BLaER1 treated with 17β-estradiol and CSF1 and Interleukin-3, amounts not matched to agents 10 nM and 100 nM (cell line): ENCODE results near the gene CPEB1.

Source experiments
- H3K27ac ChIP-seq, 11 experiments: shearing (Covaris generic); formaldehyde crosslinking; 2 replicates each; pipeline ENCODE4 v1.8.1; 2022
- H3K27me3 ChIP-seq, 11 experiments: shearing (Covaris generic); formaldehyde crosslinking; 2 replicates each; pipeline ENCODE4 v1.8.1; 2022
- H3K36me3 ChIP-seq, 11 experiments: shearing (Covaris generic); formaldehyde crosslinking; 2 replicates each; pipeline ENCODE4 v1.8.1; 2022
- H3K4me1 ChIP-seq, 10 experiments: shearing (Covaris generic); formaldehyde crosslinking; 2 replicates each; pipeline ENCODE4 v1.8.1; 2022
- H3K4me2 ChIP-seq, 11 experiments: shearing (Covaris generic); formaldehyde crosslinking; 2 replicates each; pipeline ENCODE4 v1.8.1; 2022
- H3K4me3 ChIP-seq, 10 experiments: shearing (Covaris generic); formaldehyde crosslinking; 2 replicates each; pipeline ENCODE4 v1.8.1; 2022
- H3K9ac ChIP-seq, 11 experiments: shearing (Covaris generic); formaldehyde crosslinking; 2 replicates each; pipeline ENCODE4 v1.8.1; 2022
- H3K9me3 ChIP-seq, 11 experiments: shearing (Covaris generic); formaldehyde crosslinking; replicated peaks in 1 of 11; 2 replicates each; pipeline ENCODE4 v1.8.1; 2022
- H4K20me1 ChIP-seq, 11 experiments: shearing (Covaris generic); formaldehyde crosslinking; 2 replicates each; pipeline ENCODE4 v1.8.1; 2022
- Cebpa-rat ChIP-seq, 11 experiments: shearing (Covaris generic); IDR thresholded peaks; 2 replicates each; pipeline ENCODE4 v1.8.1; 2022

Gene CPEB1

GRCh38 chr15:82543160-82543559, 104.0 kb downstream of the CPEB1 start:
- H3K4me1 ChIP-seq: peaks cover 13 to 27% (median 15%) of the 10 kb centered on the region in 10 experiments
- peaks cover 8 to 16% (median 15%) of the 10 kb centered on the region in 11 experiments for H3K36me3 ChIP-seq
- peaks cover 14 to 20% (median 16%) of the 10 kb centered on the region in 11 experiments; a peak in 21 of 22 replicates for H4K20me1 ChIP-seq
- no peak overlapping the region for H3K27ac ChIP-seq
- no peak overlapping the region for H3K4me3 ChIP-seq
- no peaks in the 10 kb centered on the region; a peak in 1 of 22 replicates for H3K9me3 ChIP-seq
- no peak overlapping the region; a peak in 1 of 22 replicates for H3K9ac ChIP-seq
- no peaks in the 10 kb centered on the region for H3K27me3 ChIP-seq
- TF ChIP-seq Cebpa-rat (IDR thresholded peaks at IDR 0.05): no peak
- peak overlapping the region in 4 of 11 experiments; percentile 18 to 76 (median 50); a peak in 6 of 22 replicates for H3K4me2 ChIP-seq

GRCh38 chr15:82540984-82541431, 106.2 kb downstream of the CPEB1 start:
- Histone ChIP-seq H3K9ac (peak overlapping the region; percentile 95 to 100 (median 98)), H3K4me2 (peak overlapping the region; percentile 90 to 98 (median 96)), H3K27ac (peak overlapping the region; percentile 91 to 99 (median 97)), H3K27me3 (no peaks in the 10 kb centered on the region), H3K9me3 (no peaks in the 10 kb centered on the region; a peak in 1 of 22 replicates), H3K36me3 (peaks cover 29 to 37% (median 36%) of the 10 kb centered on the region in 11 experiments), H4K20me1 (peaks cover 35 to 42% (median 38%) of the 10 kb centered on the region in 11 experiments), H3K4me1 (peaks cover 29 to 47% (median 35%) of the 10 kb centered on the region in 10 experiments), H3K4me3 (peak overlapping the region; percentile 83 to 98 (median 92))
- no peak for TF ChIP-seq Cebpa-rat (IDR thresholded peaks at IDR 0.05)

- TF ChIP-seq Cebpa-rat (IDR thresholded peaks at IDR 0.05): no peak
- Histone ChIP-seq H3K4me1 (peaks cover 29 to 47% (median 37%) of the 10 kb centered on the region in 10 experiments), H3K36me3 (peaks cover 36 to 44% (median 43%) of the 10 kb centered on the region in 11 experiments), H3K4me3 (peak within 1 kb of the TSS; percentile 83 to 98 (median 92)), H3K4me2 (peak within 1 kb of the TSS; percentile 92 to 99 (median 97)), H3K27ac (peak within 1 kb of the TSS; percentile 91 to 99 (median 97)), H3K9ac (peak within 1 kb of the TSS; percentile 95 to 100 (median 98)), H3K9me3 (no peaks in the 10 kb centered on the region; a peak in 1 of 22 replicates), H3K27me3 (no peaks in the 10 kb centered on the region), H4K20me1 (peaks cover 42 to 48% (median 44%) of the 10 kb centered on the region in 11 experiments)
Measured at GRCh38 chr15:82540055-82540983, 106.8 kb downstream of the CPEB1 start, which contains the start of gene RPS17. TSS of gene RPS17 (minus strand) at chr15:82540457. CDS start at chr15:82540428, 29 bp downstream.

DNA sequence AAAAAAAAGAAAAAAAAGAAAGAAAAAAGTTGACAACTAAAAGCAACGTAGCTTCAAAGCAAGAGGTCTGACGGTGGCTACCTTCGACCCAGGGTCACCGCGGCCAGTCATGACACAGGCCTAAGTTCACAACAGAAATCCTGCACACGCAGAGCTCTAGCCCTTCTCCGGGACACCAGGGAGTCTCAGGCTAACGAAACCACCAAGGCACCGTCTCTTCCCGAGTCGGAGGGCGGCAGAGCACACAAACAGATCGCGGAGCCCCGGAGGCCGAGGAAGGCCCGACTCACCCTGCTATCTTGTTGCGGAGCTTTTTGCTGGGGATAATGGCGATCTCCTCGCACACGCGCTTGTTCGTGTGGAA, 107.5 kb downstream of the CPEB1 start:
- Histone ChIP-seq H3K27me3 (no peaks in the 10 kb centered on the region), H3K4me3 (peak overlapping the region; percentile 83 to 98 (median 92)), H3K9ac (peak overlapping the region; percentile 95 to 100 (median 98)), H3K27ac (peak overlapping the region; percentile 91 to 99 (median 97)), H3K4me1 (peaks cover 29 to 47% (median 37%) of the 10 kb centered on the region in 10 experiments), H3K4me2 (peak overlapping the region; percentile 85 to 99 (median 94)), H3K36me3 (peaks cover 41 to 51% (median 50%) of the 10 kb centered on the region in 11 experiments), H3K9me3 (no peaks in the 10 kb centered on the region; a peak in 1 of 22 replicates), H4K20me1 (peaks cover 44 to 55% (median 51%) of the 10 kb centered on the region in 11 experiments)
- no peak for TF ChIP-seq Cebpa-rat (IDR thresholded peaks at IDR 0.05)

- Histone ChIP-seq H3K4me3 (peak overlapping the region; percentile 83 to 98 (median 92)), H3K4me1 (peaks cover 29 to 47% (median 37%) of the 10 kb centered on the region in 10 experiments), H3K36me3 (peaks cover 47 to 56% (median 55%) of the 10 kb centered on the region in 11 experiments), H3K27me3 (no peaks in the 10 kb centered on the region), H3K27ac (peak overlapping the region; percentile 91 to 99 (median 97)), H4K20me1 (peaks cover 44 to 60% (median 54%) of the 10 kb centered on the region in 11 experiments), H3K4me2 (peak overlapping the region; percentile 85 to 99 (median 94)), H3K9ac (peak overlapping the region; percentile 95 to 100 (median 98)), H3K9me3 (no peaks in the 10 kb centered on the region; a peak in 1 of 22 replicates)
- no peak for TF ChIP-seq Cebpa-rat (IDR thresholded peaks at IDR 0.05)
Measured at GRCh38 chr15:82538961-82539690, 108.0 kb downstream of the CPEB1 start.

- peaks cover 24 to 40% (median 34%) of the 10 kb centered on the region in 10 experiments for H3K4me1 ChIP-seq
- TF ChIP-seq Cebpa-rat (IDR thresholded peaks at IDR 0.05): no peak
- no peaks in the 10 kb centered on the region for H3K27me3 ChIP-seq
- peaks cover 44 to 77% (median 71%) of the 10 kb centered on the region in 11 experiments for H4K20me1 ChIP-seq
- H3K4me2 ChIP-seq: peak overlapping the region; percentile 85 to 99 (median 94); a peak in 21 of 22 replicates
- no peaks in the 10 kb centered on the region; a peak in 1 of 22 replicates for H3K9me3 ChIP-seq
- peaks cover 54 to 73% (median 71%) of the 10 kb centered on the region in 11 experiments for H3K36me3 ChIP-seq
- H3K27ac ChIP-seq: peak overlapping the region in 2 of 11 experiments; percentile 0 to 99; a peak in 3 of 22 replicates
- H3K9ac ChIP-seq: peak overlapping the region; percentile 75 to 100 (median 98); a peak in 19 of 22 replicates
- H3K4me3 ChIP-seq: peak overlapping the region in 8 of 10 experiments; percentile 83 to 98 (median 91); a peak in 16 of 20 replicates
Measured at GRCh38 chr15:82537351-82537908, 109.7 kb downstream of the CPEB1 start.

DNA sequence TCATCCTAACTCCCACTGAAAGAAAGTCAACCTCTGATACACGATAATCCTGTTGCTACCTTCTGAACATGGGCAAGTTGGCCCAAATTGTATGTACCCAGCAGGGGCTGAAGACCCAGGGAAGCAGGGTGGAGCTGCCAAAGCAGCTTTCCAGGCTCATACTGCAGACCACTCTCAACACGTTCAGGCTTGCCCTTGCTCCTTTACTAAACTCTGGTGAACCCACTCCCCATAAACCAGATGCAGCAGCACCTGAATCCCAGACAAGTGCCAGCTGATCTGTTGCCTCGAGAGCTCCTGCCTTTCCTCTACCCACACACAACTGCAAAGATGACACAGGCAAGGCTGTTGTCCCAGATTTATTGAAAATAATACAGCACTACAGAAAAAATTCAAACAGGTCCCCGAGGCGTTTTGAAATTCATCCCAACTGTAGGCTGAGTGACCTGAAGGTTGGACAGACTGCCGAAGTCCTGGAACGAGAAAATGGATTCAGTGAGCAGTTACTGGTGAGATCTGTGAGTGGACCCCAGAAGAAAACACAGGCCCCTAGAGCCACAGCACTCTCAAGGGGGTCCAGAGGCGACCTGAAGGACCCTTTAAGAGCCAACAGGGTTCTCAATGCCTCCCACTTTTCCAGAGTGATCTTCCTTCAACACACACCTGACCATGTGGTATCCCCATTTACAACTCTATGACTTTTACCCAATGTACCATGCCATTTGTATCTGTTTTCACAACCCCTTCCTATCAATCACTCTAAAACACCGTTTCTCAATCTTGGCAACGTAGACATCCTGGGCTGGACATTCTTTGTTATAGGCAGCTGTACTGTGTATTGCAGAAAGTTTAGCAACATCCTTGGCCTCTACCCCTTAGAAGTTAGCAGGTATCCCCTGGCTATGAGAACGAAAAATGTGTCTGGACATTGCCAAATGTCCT, 110.5 kb downstream of the CPEB1 start:
- Histone ChIP-seq H3K4me2 (peak overlapping the region in 10 of 11 experiments; percentile 85 to 99 (median 94); a peak in 20 of 22 replicates), H3K4me3 (peak overlapping the region in 7 of 10 experiments; percentile 83 to 98 (median 89); a peak in 10 of 20 replicates), H3K9me3 (no peaks in the 10 kb centered on the region; a peak in 1 of 22 replicates), H3K27ac (peak overlapping the region in 3 of 11 experiments; percentile 3 to 99 (median 26); a peak in 5 of 22 replicates), H3K36me3 (peaks cover 54 to 76% (median 71%) of the 10 kb centered on the region in 11 experiments), H3K9ac (peak overlapping the region; percentile 8 to 100 (median 97); a peak in 18 of 22 replicates), H4K20me1 (peaks cover 44 to 85% (median 79%) of the 10 kb centered on the region in 11 experiments), H3K27me3 (no peaks in the 10 kb centered on the region), H3K4me1 (peaks cover 22 to 41% (median 34%) of the 10 kb centered on the region in 10 experiments)
- no peak for TF ChIP-seq Cebpa-rat (IDR thresholded peaks at IDR 0.05)
